PC-9 (cell line): ENCODE data around the gene LACC1.

ENCODE experiments used
- EZH2 ChIP-seq: fragments of 200-600 bp; sonication (generic); IDR thresholded peaks from 2 replicates; pipeline ENCODE4 v1.8.0; 2017; ENCODE audit warnings: antibody characterized with exemption, low read depth
- TF ChIP-seq, protein P1 (sequence below): fragments of 200-600 bp; sonication (generic); conservative IDR thresholded peaks from 2 replicates; pipeline ENCODE4 v1.6.1; 2017; ENCODE audit warnings: mixed run types, antibody characterized with exemption, mild to moderate bottlenecking, moderate library complexity

DNA sequence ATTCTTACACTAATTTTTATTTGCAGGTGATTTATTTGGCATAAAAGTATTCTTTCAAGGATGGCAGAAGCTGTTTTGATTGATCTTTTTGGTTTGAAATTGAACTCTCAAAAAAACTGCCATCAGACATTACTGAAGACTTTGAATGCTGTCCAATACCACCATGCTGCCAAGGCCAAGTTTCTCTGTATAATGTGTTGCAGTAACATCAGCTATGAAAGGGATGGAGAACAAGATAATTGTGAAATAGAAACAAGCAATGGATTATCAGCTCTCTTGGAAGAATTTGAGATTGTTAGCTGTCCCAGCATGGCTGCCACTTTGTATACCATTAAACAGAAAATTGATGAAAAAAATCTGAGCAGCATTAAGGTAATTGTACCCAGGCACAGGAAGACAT lies 1.2 kb downstream of the LACC1 start:
- TF ChIP-seq, protein P1, sequence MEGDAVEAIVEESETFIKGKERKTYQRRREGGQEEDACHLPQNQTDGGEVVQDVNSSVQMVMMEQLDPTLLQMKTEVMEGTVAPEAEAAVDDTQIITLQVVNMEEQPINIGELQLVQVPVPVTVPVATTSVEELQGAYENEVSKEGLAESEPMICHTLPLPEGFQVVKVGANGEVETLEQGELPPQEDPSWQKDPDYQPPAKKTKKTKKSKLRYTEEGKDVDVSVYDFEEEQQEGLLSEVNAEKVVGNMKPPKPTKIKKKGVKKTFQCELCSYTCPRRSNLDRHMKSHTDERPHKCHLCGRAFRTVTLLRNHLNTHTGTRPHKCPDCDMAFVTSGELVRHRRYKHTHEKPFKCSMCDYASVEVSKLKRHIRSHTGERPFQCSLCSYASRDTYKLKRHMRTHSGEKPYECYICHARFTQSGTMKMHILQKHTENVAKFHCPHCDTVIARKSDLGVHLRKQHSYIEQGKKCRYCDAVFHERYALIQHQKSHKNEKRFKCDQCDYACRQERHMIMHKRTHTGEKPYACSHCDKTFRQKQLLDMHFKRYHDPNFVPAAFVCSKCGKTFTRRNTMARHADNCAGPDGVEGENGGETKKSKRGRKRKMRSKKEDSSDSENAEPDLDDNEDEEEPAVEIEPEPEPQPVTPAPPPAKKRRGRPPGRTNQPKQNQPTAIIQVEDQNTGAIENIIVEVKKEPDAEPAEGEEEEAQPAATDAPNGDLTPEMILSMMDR: no peak
- TF ChIP-seq EZH2: no peak
